ENCODE results near the gene SLC11A2. TPM values are rescaled to one million over a fixed set of nuclear protein-coding genes. Genes with fewer than 3 reads are reported as not detected.
A peak's percentile ranks its signal among the peaks of the same experiment; 100 is the strongest.

SLC11A2 gene
- total RNA-seq, 2 donors from 2014 or later = 74.3 to 99.1 TPM

GRCh38 chr12:51005671-51006070, 20.5 kb downstream of the SLC11A2 start:
- Histone ChIP-seq H3K9me3 (ENCODE audit: control insufficient read depth, low read length) (no peaks in the 10 kb centered on the region), H3K36me3 (ENCODE audit: control insufficient read depth, insufficient read depth, low read length) (peaks cover 51% of the 10 kb centered on the region), H3K27me3 (ENCODE audit: control insufficient read depth, insufficient read depth, low read length, poor library complexity, severe bottlenecking) (no peaks in the 10 kb centered on the region), H3K4me3 (ENCODE audit: low read length) (no peak overlapping the region), H3K9ac (ENCODE audit: extremely low read depth, low read length, poor library complexity, severe bottlenecking) (no peak overlapping the region), H3K4me1 (ENCODE audit: control insufficient read depth, insufficient read depth, low read length) (no peaks in the 10 kb centered on the region), H3K27ac (ENCODE audit: low read depth, low read length) (no peak overlapping the region)
- no peak overlapping the region for H3K4me3 Mint-ChIP-seq
- no peak for TF ChIP-seq CTCF (conservative IDR thresholded peaks at IDR 0.05)
- H3K36me3 Mint-ChIP-seq (ENCODE audit: low read depth) = peaks cover 61% of the 10 kb centered on the region
- no peaks in the 10 kb centered on the region for H3K27me3 Mint-ChIP-seq (ENCODE audit: insufficient read depth)
- H3K27ac Mint-ChIP-seq = peak overlapping the region; percentile 69
- peak; percentile 59 for DNase-seq
- no peaks in the 10 kb centered on the region for H3K9me3 Mint-ChIP-seq
- peaks cover 5% of the 10 kb centered on the region for H3K4me1 Mint-ChIP-seq
- 83 to 96% methylated on average over 2 to 3 of the region's 3 CpGs for WGBS, 2 experiments (ENCODE audit: insufficient coverage in 1 of 2, insufficient read length in 1 of 2)

DNA sequence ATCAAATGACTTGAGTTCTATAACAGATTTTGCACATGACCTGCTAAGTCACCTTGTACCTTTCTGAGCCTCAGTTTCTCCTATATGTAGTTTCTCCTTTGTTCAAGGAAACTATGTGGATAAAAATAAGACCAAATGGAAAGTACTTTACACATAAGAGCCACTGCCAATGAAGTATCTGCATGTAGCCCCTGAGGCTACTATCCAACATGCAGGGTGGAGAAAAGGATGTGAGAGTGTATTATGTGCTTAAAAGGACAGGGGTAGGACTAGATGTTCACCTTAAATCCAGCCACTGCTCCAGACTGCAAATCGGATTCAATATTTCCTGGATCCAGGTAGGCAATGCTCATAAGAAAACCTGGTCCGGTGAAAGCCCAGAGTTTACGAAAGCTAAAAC, 21.2 kb downstream of the SLC11A2 start:
- peak overlapping the region; percentile 9 for H3K27ac ChIP-seq (ENCODE audit: low read depth, low read length)
- 94 to 100% methylated on average over 2 to 3 of the region's 3 CpGs for WGBS, 2 experiments (ENCODE audit: insufficient coverage in 1 of 2, insufficient read length in 1 of 2)
- no peaks in the 10 kb centered on the region for H3K9me3 Mint-ChIP-seq
- H3K4me3 ChIP-seq (ENCODE audit: low read length) = no peak overlapping the region
- peaks cover 67% of the 10 kb centered on the region for H3K36me3 Mint-ChIP-seq (ENCODE audit: low read depth)
- H3K4me3 Mint-ChIP-seq = no peak overlapping the region
- H3K27me3 Mint-ChIP-seq (ENCODE audit: insufficient read depth) = no peaks in the 10 kb centered on the region
- no peak for TF ChIP-seq CTCF (conservative IDR thresholded peaks at IDR 0.05)
- no peak overlapping the region for H3K9ac ChIP-seq (ENCODE audit: extremely low read depth, low read length, poor library complexity, severe bottlenecking)
- no peaks in the 10 kb centered on the region for H3K27me3 ChIP-seq (ENCODE audit: control insufficient read depth, insufficient read depth, low read length, poor library complexity, severe bottlenecking)
- DNase-seq = no peak
- H3K4me1 Mint-ChIP-seq = peaks cover 5% of the 10 kb centered on the region
- no peaks in the 10 kb centered on the region for H3K9me3 ChIP-seq (ENCODE audit: control insufficient read depth, low read length)
- peaks cover 57% of the 10 kb centered on the region for H3K36me3 ChIP-seq (ENCODE audit: control insufficient read depth, insufficient read depth, low read length)
- H3K4me1 ChIP-seq (ENCODE audit: control insufficient read depth, insufficient read depth, low read length) = no peaks in the 10 kb centered on the region
- peak overlapping the region; percentile 59 for H3K27ac Mint-ChIP-seq

DNA sequence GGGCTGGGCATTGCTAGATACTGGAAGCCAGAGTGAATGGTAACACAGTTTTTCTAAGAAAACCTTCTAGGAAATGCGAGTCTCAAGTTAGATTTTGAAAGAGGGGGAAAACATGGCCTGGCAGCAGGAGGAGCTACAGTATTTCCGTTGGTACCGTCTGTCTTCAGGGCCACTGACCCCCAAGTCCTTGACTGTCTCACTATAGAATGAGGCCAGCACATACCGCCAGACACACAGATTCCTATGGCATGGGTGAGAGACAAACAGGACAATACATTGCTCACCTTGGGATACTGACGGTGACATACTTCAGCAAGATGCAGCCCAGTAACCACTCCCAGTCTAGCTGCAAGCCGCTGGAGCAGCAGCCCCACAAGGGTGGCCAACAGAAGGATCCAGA, 21.7 kb downstream of the SLC11A2 start:
- no peak overlapping the region for H3K4me3 ChIP-seq (ENCODE audit: low read length)
- no peaks in the 10 kb centered on the region for H3K4me1 ChIP-seq (ENCODE audit: control insufficient read depth, insufficient read depth, low read length)
- H3K9ac ChIP-seq (ENCODE audit: extremely low read depth, low read length, poor library complexity, severe bottlenecking) = no peak overlapping the region
- Mint-ChIP-seq H3K36me3 (ENCODE audit: low read depth) (peaks cover 69% of the 10 kb centered on the region), H3K4me1 (peaks cover 5% of the 10 kb centered on the region), H3K27me3 (ENCODE audit: insufficient read depth) (no peaks in the 10 kb centered on the region), H3K4me3 (no peak overlapping the region), H3K27ac (no peak overlapping the region), H3K9me3 (no peaks in the 10 kb centered on the region)
- H3K27ac ChIP-seq (ENCODE audit: low read depth, low read length) = peak overlapping the region; percentile 9
- TF ChIP-seq CTCF (conservative IDR thresholded peaks at IDR 0.05) = no peak
- peak; percentile 55 for DNase-seq
- 88 to 92% methylated on average over 6 of the region's 6 CpGs for WGBS, 2 experiments (ENCODE audit: insufficient coverage in 1 of 2, insufficient read length in 1 of 2)
- H3K36me3 ChIP-seq (ENCODE audit: control insufficient read depth, insufficient read depth, low read length) = peaks cover 59% of the 10 kb centered on the region
- H3K27me3 ChIP-seq (ENCODE audit: control insufficient read depth, insufficient read depth, low read length, poor library complexity, severe bottlenecking) = no peaks in the 10 kb centered on the region
- no peaks in the 10 kb centered on the region for H3K9me3 ChIP-seq (ENCODE audit: control insufficient read depth, low read length)
